ENCODE results near the gene TGFBR2.

The TGFBR2 gene

DNA sequence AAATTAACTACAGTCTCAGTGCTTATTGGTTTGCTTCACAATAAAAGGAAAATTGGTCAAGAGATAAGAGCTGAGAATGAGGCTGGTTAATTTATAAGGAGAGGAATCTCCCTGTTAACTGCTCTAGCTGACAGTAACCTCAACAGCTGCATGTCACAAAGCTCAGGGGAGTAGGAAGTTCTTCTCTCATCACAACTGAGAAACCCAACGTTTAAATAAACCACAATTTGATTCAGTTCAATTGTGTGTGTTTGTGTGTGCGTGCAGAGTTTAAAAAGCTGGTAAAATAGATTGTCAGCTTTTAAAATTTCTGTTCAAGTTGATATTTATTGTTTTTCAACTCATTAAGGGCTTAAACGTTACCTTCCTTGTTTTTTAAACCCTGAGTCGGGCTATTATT lies 3.5 kb upstream of the TGFBR2 start:
- no peak for DNase-seq (ENCODE audit: low read depth)

DNA sequence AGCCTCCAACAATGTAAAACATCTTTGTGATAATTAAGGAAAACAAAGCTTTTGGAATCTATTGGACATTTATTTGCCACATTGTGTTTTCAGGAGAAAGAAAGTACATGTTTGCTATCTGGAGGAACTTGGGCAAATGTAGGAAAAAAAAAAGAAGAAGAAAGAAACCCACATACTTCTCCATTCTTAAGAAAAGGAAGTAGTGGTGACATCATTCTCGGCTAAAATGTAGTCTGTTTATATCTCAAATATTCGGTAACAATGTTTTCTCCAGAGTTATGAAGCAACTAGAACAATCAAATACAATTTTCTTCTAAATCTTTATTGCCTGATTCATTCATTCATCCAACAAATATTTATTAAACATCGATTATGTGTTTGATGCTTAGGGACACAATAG lies 2.3 kb upstream of the TGFBR2 start:
- DNase-seq (ENCODE audit: low read depth), result no peak

DNA sequence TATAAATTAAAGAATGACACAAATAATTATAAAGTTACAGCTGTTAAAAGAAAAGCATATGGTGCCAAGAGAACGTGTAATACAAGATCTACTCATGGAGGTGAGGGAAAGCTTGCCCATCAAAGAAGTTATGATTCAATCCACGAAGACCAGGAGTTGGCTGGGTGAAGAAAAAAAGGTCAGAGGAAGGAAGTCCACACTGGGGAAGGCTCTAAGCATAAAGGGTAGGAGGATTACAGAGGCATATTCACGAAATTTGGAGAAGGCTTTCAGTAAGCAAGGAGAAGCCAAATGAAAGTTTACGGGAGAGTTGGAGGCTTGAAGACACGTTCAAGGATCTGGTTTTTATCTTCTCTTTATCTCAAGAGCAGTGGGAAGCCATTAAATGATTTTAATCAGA lies 1.8 kb upstream of the TGFBR2 start:
- no peak for DNase-seq (ENCODE audit: low read depth)

DNA sequence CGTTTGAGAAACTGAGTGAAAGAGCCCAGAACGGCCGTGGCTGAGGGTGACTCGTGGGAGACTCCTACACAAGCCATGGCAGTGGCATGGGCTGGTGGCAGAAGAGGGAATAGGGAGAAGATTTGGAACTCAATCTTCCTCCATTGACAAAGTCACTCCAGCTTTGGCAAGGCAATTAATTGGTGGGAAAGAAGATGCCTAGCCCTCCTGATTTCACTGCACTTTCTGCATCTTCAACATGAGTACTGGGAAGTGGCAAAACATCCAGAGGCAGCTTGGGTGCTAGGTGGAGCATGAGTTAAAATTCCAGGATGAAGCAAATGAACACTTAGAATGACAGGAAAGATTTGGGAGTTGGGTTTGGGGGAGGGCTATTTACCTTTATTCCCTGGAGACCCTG lies 1.4 kb upstream of the TGFBR2 start:
- no peak for DNase-seq (ENCODE audit: low read depth)

DNA sequence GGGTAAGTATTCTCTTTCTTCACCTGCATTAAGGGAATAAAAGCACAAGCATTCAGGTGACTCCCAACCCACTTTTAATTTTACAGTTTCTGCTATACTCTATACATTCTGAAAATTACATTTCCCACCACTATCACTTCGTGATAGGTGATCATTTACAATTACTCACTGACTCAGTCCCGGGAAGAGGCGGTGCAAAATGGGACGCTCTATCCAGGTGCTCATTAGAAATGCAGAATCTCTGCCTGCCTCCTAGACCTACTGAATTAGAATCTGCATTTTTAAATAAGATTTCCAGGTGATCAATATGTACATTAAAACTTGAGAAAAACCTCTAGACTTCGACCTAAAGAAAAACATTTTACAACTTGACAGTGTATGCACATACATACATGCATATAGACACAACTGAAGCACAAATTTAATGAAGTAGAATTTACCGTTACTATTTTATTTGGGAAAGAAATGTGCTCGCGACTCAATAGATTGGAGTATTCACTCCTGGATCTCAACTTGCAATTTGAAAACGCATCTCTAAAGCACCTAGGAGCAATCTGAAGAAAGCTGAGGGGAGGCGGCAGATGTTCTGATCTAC lies 598 bp upstream of the TGFBR2 start:
- no peak for DNase-seq (ENCODE audit: low read depth)

DNA sequence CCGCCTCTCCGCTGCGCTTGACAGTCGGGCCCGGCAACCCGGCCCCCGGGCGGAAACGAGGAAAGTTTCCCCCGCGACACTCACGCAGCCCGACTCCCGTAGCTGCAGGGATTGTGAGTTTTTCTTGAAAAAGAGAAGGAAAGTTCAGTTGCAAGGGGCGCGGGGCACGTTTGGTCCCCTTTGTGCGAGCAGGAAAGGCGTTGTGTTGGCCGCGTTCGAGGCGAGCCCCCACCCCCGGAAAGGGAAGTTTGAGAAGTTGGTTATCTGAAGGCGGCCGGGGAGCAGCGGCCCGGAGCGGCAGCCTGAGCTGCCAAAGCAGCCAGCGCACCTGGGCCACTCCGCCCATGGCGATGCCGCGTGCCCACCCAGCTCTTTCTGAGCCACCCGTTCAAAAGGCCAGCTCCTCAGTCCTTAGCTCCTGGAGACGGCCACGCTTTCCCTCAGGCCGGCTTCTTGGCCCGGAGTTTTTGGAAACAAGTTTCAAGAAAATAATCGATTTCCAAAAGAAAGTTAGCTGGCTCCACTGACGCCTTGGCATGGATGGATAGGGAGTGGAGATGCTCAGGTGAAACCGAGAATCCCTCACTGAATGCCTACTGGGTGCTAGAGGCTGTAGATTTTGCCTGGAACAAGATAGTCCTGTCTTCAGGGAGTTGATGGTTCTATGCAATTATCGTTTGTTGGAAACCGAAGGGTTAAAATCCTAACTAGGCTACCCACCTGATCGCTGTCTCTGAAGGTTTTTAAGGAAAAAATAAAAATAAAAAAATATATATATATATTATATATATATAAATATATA lies 832 bp downstream of the TGFBR2 start:
- DNase-seq (ENCODE audit: low read depth), result peak; percentile 62

DNA sequence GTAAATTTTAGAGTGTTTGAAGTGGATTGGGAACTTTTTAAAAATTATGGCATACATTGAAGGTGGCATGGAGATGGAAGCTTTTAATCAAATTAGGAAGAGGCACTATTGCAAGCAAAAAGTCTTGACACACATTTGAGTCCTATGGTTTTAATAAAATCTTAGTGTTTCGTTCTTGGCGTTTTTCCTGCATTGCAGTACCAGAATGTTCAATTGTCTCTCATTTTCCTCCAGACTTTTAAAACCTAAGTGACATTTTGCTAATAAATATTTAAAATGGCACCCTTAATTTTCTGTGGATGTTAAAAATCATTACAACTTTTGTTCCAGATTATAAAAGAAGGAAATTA lies 2.2 kb downstream of the TGFBR2 start:
- DNase-seq (ENCODE audit: low read depth), result no peak

DNA sequence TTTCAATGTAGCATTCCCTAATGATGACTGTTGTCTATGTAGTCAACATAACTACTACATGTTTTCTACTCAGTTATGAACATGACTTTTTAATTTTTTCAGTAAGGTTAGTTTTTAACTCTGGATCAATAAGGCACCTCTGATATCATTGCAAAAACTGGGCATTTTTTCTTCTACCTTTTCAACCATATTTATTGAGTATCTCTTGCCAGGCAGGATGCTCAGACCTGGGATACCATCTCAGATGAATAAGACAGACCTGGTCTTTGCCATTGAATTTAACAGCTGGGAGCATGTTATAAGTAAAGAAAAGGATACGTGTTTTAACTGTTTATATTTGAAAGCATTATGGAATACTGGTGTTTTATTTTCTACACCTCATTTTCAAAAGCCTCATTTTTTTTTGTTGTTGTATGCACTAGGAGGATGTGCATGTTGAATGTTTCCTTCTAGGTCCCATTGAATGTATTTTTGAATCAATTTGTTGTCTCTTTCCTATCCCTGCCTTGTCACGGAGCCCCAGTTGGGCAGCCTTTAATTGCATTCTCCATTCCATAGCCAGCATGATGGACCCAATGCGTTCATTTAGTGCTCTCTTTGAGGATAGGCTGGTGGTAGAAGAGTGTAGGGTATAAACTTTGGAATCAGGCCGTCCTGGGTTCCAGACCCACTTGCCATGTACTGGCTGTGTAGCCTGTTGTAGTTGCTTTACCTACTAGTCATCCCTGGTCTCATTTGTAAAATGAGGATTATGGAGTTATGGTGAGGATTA lies 3.7 kb downstream of the TGFBR2 start:
- DNase-seq (ENCODE audit: low read depth), result no peak

DNA sequence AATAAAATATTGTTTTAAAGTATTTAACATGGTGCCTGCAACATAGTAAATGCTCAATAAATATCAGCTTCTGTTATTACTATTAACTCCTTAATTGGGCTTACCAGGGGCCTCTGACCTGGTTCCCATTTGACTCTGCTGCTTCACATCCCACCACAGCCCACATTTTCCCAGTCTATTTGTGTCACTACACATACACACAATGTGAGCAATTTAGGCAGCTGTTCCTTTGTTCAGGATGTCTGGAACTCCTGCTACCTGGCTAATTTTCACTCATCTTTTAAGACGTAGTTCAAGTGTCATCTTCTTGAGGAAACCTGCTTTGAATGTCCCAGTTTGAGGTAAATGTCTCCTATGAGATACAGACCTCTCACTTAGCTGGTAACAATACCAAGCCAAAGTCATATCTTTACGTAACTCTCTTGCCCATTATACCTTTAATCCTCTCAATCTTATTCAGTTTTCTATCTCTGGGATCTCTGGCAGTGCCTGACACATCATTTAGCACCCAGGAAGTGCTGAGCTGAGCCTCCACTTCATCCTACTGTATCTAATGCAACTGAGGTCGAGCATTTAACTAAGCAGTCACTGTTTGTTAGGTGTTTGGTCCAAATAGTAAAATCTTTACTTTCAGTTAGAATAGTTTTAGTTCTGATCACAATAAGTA lies 4.4 kb downstream of the TGFBR2 start:
- no peak for DNase-seq (ENCODE audit: low read depth)

DNA sequence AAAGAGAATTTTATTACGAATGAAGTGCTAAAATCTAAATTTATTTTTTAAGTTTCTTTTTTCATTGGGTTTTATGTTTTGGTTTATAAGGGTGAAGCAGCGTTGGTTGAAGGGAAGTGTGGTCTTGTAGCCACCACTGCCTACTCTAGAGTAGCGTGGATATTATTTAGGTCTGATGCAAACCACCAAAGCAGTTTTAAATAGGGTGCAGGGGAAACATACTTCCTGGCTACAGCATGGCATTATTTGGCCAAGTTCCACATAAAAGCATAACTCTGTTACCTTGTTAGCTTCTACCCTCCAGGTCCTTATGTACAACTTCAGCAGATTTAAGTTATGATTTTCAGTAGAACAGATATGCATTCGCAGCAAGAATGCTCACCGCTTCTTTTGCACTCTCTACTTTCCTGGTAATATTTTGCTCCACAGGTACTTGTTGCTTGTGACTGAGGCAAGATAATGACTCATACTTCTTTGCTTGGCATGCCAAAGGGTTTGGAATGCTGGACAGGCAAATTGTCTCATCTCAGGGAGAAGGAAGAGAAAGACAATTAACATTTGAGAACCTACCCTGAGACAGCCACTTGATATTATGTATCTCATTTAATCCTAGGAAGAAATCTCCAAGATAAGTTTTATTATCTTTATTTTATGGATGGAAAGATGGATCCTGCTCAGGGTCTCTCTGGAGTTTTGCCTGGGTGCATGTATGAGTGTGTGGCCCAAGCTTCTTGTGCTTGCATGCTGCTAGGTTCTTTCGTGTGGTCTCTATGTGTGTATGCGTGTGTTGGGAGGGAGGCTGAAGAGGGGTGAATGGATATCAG lies 5.4 kb downstream of the TGFBR2 start:
- no peak for DNase-seq (ENCODE audit: low read depth)

DNA sequence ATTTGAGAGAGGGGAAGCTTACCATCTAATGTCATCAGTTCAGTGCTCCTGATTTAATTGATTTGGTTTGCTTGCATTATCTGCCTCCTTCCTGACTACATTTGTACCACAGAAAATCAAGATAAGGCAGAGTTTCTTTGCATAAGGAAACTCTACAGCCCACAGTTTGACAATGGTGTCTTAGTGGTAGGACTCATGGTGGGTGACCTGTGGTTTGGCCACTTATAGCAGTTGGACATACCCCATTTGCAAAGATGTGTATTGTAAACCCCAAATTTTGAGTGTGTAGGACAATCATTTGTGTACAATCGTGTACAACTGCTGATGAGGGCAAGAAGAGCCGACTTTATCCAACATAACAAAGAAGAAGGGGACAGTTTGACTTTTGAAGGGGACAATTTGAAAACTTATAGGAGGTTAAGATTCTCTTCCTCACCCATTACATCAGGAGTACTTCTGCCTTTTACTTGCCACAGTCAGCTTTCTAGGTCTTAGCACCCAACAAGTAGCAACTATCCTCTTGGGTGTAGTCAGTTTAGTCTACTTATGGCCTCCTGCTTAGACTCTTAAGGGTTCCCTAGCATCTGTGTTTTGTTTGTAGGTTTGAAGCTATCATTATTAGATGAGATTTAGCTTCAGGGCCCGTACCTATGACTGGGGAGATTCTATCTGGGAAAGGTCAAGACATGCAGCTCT lies 6.2 kb downstream of the TGFBR2 start:
- no peak for DNase-seq (ENCODE audit: low read depth)

DNA sequence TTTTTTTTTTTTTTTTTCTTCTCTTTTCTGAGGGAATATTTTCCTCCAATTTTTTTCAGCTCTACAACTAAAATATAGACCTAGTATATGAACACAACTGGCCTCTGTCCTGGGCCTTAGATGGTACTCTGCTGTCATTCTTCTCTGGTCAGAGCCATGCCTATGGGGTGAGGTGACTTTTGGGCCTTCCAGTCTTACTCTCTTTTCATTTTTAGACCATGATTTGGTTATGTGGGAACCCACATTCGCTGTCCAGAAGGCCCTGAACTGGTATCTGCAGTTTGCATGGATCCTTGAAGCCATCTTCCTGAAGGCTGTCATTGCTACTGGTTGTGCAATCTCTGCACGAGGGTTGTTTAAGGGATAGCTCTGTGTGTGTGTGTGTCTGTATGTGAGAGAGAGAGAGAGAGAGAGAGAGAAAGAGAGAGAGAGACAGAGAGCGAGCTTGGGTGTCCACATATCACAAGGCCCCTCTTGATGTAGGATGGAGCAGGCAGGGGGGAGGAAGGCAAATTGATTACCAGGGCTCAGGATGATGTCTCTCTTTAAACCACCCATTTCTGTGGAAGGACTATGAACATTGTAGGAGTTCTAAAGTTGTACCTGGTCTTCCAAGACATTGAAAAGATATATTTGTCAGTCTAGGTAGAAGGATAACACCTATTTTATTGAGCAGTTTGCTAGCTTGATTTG lies 6.9 kb downstream of the TGFBR2 start:
- no peak for DNase-seq (ENCODE audit: low read depth)

DNA sequence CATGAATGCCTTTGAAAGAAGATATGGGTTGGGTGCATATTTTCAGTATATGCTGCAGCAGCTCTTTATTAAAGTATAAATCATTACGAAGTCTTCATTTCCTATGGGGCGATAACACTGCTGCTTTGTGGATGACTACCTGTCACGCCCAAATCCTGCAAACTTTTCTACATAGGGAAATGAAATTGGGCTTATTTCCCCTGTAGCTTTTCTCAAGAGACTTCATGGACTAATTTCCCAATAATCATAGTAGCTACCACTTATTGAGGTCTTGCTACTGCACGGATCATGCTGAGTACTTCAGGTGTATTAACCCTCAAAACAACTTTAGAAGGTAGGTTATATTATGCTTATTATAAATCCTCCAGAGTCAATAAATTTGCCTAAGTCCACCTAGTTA lies 8.0 kb downstream of the TGFBR2 start:
- DNase-seq (ENCODE audit: low read depth), result no peak

DNA sequence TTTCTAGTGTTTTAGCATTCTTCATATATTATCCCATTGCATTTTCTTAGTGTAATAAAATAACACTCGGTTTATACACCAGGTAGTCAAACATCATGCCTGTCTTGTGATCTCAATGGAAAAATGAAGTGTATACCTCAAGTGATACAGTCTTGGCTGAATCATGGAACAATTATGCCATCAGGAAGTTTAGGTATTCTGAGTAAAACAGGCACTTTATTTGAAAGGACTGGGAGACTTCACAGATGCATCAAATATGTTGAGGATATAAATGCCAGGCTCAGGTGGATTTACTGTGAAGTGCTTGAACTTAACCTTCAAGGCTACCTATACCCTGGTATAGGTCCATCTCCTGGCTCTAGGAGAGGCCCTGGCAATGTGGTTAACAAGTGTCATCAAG lies 8.5 kb downstream of the TGFBR2 start:
- DNase-seq (ENCODE audit: low read depth), result no peak

DNA sequence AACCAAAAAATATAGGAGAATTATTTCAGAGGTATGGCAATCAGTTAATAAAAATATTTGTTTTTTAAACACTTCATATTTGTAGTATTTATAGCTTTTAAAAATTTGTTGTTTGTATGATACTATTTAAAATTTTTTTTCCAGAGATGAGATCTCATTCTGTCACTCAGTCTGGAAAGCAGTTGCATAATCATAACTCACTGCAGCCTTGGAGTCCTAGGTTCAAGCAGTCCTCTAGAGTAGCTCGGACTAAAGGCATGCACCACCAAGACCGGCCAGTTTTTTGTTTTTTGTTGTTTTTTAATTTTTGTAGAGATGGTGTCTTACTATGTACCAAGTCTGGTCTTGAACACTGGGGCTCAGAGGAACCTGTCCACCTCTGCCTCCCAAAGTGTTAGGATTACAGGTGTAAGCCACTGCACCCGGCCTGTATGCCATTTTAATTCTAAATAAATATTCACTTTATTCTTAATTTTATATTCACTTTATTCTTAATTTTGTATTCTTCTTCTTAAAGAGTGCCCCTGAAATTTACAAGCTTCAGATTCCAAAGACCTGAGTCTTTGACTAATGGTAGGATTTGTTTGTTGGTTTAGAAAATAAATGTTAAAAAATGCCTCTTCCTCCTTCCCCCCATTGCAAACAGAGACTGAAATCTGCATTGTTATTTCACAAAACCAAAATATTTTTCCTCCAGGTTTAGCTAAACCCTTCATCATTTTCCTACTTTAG lies 9.4 kb downstream of the TGFBR2 start:
- no peak for DNase-seq (ENCODE audit: low read depth)

DNA sequence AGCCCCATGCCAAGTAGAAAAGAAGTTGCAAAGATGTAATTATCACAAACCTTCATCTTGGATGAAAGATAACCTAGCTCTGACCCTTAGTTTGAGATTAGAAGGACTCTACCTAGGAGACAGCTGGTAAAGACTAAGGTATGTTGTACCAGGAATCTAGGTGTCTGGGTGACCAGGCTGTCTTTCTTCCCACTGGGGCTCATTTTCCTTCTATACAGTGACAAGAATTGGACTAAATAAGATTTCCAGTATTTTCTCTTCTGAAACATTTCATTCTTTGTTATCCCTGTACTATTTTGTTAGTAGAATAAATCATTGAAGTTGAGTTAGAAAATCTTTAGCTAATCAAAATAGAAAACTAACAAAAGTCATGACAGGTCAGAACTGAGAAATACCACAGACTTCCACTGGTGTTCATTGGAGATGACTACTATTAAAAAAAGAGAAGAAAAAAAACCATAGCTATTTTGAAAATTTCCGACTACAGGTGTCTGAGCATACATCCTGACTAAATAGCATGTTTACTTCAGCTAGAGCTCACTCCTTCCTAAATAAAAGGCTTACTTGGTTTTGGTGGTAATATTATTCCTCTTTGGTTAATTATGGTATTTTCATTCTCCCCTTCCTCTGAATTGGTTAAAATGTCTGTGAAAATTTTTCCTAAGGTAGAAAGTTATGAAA lies 10.1 kb downstream of the TGFBR2 start:
- DNase-seq (ENCODE audit: low read depth), result no peak

DNA sequence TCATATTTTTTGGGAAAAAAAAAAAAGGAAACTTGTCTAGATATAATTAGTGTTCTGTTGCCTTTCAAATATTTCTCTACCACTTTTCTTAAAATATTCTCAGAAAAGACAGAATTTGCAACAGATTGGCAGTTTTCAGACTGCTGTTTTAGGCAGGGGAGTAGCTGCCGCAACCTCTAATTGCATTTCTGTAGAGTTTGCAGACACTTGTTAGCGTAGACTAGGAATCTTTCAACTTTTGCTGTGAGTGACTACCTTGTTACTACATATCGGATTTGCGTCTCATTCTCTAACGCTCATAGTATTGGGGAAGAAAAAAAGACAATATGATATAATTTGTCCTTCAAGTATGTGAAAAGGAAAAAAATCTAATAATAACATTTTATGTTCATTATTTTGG lies 10.7 kb downstream of the TGFBR2 start:
- no peak for DNase-seq (ENCODE audit: low read depth)

DNA sequence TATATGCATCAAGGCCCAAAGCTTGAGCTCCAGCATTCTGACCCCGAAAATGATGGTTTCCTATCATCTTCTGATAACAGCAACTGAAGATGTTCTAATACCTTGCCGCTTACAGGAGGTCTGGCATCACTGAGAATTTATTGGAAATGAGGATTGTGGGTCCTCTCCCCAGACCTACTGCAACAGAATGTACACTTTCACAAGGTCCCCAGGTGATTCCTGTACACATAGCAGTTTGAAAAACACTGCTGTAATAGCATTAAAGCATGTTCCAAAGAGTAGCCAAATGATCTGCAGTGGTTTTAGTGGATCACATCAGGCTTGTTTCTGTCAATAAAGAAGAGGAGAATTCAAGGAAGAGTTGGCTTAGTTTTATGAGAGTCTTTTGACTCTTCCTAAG lies 11.3 kb downstream of the TGFBR2 start:
- DNase-seq (ENCODE audit: low read depth), result no peak

DNA sequence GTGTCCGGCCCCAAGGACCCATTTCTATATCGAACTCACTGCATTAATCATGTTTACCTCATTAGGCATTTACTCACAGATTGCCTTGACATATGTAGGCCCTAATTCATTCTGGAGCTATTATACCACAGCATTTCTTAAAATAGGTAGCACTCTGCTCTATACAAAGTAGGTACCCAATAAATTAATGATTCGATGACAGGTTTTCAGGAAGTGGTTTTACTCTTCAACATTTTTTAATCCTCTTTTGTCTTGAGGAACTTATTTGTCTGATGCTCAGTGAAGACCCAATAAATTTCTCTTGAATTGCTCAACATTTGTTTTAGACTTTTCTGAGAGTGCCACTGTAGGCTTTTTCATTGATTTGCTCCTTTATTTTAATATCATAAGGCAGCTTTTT lies 12.1 kb downstream of the TGFBR2 start:
- DNase-seq (ENCODE audit: low read depth), result no peak

All from activated T-helper 9 cell treated with anti-CD3 and anti-CD28 coated beads, Interleukin-2, amount 50 U/mL, for 16 hours (primary cell).